GM13976 (cell line): ENCODE measurements around the gene PPP1R27.

Source experiments
- DNase-seq: peaks from one replicate; pipeline ENCODE4 v3.0.0; 2012; ENCODE audit warnings: low spot score
- in situ Hi-C: fragments of 300-500 bp; cut with MboI; formaldehyde crosslinking; loops from one replicate; pipeline ENCODE4 v1.12.0; 2022; ENCODE audit warnings: low sequenced_read_pairs, mixed read lengths, inconsistent platforms; ENCODE audit not compliant: unreplicated experiment
- TF ChIP-seq, protein P1 (sequence below): IDR thresholded peaks from 2 replicates; pipeline ENCODE4 v1.5.1; 2012; ENCODE audit warnings: borderline replicate concordance, mild to moderate bottlenecking; ENCODE audit not compliant: insufficient read depth; ENCODE audit errors: extremely low read depth, missing control alignments, control extremely low read depth

The PPP1R27 gene

DNA sequence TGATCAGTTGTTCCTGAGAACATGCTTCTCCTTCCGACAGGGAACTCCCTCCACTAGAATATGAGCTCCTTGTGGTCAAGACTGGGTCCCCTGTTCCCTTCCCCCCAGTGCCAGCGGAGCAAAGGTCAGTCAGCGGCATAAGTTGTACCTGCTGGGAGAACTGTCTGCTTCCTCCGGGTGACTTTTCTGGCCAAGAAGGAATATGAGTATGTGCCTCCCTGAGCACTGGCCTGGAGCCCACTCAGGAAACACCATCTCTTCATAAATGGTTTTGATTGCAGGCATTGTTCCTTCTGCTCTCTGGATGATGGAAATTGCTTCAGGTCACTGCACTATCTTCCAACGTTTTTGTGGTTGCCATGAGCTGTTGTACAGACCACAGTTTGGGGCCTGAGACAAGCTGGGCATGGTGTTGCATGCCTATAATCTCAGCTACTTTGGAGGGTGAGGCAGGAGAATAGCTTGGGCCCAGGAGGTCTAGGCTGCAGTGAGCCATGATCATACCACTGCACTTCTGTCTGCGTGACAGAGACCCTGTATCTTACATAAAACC is 28.3 kb upstream of the PPP1R27 start:
- in situ Hi-C loops = no loop called here
- TF ChIP-seq, protein P1, sequence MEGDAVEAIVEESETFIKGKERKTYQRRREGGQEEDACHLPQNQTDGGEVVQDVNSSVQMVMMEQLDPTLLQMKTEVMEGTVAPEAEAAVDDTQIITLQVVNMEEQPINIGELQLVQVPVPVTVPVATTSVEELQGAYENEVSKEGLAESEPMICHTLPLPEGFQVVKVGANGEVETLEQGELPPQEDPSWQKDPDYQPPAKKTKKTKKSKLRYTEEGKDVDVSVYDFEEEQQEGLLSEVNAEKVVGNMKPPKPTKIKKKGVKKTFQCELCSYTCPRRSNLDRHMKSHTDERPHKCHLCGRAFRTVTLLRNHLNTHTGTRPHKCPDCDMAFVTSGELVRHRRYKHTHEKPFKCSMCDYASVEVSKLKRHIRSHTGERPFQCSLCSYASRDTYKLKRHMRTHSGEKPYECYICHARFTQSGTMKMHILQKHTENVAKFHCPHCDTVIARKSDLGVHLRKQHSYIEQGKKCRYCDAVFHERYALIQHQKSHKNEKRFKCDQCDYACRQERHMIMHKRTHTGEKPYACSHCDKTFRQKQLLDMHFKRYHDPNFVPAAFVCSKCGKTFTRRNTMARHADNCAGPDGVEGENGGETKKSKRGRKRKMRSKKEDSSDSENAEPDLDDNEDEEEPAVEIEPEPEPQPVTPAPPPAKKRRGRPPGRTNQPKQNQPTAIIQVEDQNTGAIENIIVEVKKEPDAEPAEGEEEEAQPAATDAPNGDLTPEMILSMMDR = no peak
- DNase-seq = no peak

DNA sequence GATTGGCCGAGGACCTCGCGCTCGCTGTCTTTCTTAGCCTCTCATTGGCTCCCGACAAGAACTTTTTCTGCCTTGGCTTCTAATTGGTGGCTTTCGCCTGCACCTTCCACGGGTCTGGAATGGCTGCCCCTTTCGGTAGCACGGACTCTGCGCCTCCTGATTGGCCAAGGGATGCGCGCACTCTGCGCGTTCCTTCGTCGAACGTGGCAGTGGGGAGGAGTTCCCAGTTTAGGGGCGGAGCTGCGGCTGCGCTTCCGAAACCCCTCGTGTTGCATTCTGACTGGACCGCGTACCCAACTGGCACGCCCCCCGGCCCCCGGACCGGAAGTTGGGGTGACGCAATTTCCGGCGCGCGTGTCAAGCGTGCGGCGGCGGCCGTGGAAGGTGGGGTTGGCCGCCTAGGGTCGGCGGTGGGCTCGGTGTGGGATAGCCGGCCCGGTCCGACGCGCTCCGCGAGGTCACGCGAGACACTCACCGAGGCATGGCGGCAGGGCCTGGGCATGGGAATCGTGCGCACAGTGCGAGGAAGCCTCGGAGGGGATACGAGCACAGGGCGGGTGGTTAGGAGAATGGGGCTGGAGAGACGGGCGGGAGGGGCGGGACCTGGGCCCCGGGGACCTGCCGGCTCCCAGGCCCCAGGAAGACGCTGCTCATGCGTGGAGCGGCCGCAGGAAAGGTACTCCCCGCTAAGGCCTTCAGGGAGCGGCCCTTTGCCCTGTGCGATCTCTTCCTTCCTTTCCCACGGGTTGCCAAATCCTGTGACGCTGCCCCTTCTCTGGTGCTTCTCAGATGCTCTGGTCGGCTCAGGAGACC is 26.1 kb upstream of the PPP1R27 start:
- in situ Hi-C loops = no loop called here
- DNase-seq = peak; percentile 99
- TF ChIP-seq, protein P1 = no peak

DNA sequence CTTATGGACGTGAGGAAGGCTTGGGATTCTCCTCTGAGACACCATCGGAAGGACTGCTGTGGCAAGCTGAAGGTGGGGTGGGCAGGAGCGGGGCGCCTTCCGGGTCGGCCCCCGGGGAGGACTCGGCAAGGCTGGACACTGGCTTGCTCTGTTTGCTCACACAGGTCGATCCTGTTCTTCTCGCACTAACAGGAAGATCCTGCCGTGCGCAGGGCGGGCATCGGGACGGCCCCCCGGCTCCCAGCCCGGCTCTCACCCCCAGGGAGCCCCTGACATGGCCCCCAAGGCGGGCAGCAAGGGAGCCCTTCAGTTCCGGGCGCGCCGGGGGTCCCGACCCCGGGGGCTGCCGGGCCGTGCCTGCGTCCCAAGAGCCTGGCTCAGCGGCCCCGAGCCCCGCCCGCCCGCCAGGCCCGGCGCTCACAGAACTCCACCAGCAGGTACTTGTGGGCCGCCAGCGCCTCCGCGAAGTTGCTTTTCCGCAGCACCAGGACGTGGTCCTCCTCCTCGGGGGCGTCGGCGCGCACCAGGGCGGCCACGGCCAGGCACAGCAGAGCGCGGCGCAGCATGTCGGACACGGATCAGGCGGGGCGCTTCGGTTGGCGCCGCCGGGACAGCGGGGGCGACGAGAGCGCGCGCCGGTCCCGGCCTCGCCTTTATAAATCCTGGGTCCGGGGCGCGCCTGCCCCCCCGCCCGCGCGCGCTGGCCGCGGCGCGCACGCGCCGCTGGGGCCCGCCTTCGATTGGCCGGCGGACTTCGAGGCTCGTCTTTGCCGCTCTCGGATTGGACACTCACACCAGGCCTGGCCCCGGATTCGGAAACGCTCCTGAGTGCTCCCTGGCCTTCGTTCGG is 25.3 kb upstream of the PPP1R27 start, which contains the start of gene P4HB:
Gene P4HB (minus strand): TSS at position 630 of the 850 bp plus-strand sequence. CDS start 64 bp downstream, at position 566.
- in situ Hi-C loops = no loop called here
- TF ChIP-seq, protein P1 = no peak
- DNase-seq = peak; percentile 99

DNA sequence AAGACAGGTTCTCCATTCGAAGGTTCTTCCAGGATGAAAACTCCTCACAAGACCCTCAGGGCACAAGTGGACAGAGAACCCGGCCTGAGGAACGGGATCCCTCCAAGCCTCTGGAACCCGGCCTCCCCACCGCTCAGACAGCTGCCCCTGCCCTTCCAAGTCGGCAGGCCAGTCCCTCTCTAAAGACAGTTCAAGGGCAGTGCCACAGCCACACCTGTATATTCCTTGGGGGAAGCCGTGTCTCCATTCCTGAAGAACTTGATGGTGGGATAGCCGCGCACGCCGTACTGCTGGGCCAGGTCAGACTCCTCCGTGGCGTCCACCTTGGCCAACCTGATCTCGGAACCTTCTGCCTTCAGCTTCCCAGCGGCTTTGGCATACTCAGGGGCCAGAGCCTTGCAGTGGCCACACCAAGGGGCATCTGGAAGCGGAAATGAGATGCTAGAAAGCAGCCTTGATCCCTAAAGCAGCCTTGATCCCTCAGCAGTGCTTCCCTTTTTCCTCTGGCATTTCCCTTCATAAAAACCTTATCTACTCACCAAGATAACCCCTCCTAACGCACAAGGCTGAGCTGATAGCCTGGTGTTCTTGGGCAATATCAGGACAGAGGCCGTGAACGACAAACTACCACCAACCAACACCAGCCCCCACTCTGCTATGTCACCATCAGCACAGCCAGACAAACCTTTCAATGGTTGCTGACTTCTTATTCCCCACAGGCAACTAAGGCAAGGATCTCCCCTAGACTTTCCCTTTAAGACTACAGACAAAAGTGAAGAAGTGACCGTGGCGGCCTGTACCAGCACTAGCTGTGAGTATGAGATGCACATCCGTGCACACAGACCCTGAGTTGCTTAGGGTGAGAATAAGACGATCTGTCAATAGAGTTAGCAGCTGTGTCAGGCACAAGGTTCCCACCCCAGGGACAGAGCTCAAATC is 24.4 kb upstream of the PPP1R27 start:
- TF ChIP-seq, protein P1 = no peak
- DNase-seq = no peak
- in situ Hi-C loops = no loop called here

DNA sequence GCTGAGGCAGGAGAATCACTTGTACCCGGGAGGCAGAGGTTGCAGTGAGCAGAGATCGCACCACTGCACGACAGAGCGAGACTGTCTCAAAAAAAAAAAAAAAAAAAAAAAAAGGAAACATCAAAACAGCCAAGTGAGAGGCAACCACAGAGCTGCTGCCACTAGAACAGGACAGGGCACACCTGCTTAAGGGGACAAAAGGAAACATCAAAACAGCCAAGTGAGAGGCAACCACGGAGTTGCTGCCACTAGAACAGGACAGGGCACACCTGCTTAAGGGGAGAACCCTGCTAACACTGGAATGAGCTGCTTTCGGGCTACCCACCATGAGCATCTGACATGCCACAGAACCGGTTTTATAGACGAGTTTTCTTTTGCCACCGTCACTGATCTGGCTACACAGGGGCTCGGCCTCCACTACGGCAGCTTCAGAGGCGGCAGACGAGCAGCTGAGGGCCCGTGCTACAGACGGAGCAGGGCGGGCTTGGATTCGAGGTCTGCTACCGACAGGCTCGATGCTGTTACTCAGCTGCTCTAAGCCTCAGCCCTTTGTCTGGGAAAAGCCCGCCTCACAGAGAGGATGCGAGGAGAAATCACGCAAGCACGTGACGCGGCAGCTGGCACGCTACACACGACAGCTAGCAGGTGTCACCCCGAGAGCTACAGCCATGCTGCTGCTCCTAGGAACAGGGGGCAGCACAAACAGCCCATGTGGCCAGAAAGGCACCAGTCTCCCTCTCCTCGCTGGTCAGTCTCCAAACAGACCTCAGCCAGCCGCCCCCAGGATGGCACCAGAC is 23.5 kb upstream of the PPP1R27 start:
- TF ChIP-seq, protein P1 = no peak
- in situ Hi-C loops = no loop called here
- DNase-seq = no peak
